OCI-LY7 (cell line): ENCODE results near the gene PFDN6.

Experiments used
- CTCF ChIP-seq: fragments of 200-600 bp; sonication (generic); conservative IDR thresholded peaks from 2 replicates; pipeline ENCODE4 v1.5.1; 2014; ENCODE audit warnings: mild to moderate bottlenecking, antibody characterized with exemption, low read length, moderate library complexity, mixed read lengths
- EZH2phosphoT487 ChIP-seq: fragments of 200-600 bp; sonication (generic); IDR thresholded peaks from 2 replicates; pipeline ENCODE4 v1.6.1; 2018; ENCODE audit warnings: low read depth, borderline replicate concordance, mild to moderate bottlenecking, mixed run types, antibody characterized with exemption, low read length, moderate library complexity, mixed read lengths

GRCh38 chr6:33339193-33339592, 49.8 kb downstream of the PFDN6 start:
- TF ChIP-seq CTCF: no peak
- no peak for TF ChIP-seq EZH2phosphoT487
